ENCODE measurements around the gene UNC79. TPM values are rescaled to one million over a fixed set of nuclear protein-coding genes. Genes with fewer than 3 reads are reported as not detected.
A peak's percentile ranks its signal among the peaks of the same experiment; 100 is the strongest.

The UNC79 gene
- total RNA-seq, 4 donors from 2014 or later = 0.33 to 0.73 (median 0.51) TPM

DNA sequence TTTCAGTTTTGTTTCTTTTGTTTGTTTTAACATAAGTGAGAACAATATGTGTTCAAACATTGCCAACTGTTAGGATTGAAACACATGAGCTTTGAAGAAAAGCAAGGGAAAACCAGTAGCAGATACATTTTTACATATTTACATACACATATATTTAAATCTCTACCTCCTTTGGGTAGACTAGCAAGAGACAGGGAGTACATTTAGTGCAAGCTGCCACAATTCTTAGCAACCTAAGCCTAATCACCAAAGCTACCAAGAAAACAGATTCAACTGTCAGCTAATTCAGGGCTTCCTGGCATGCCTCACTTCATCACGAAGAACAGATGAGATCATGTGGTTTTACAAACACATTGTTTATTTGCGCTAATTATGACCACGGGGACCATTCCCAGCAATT lies 214.5 kb downstream of the UNC79 start:
- no peak for ATAC-seq
- intact Hi-C loops (cut with DNase I; ENCODE audit: low total_unique reads) (no loop called here), in situ Hi-C loops (cut with MboI; ENCODE audit: low sequenced_read_pairs in 4 of 4) (no loop called here)
- DNase-seq = no peak
- Histone ChIP-seq H3K9me3 (no peaks in the 10 kb centered on the region), H3K4me3 (no peak overlapping the region), H3K4me1 (no peaks in the 10 kb centered on the region), H3K36me3 (no peaks in the 10 kb centered on the region), H3K27ac (no peak overlapping the region), H3K27me3 (no peaks in the 10 kb centered on the region)
- no peak for TF ChIP-seq POLR2A (IDR thresholded peaks at IDR 0.05)
- TF ChIP-seq, protein P1, sequence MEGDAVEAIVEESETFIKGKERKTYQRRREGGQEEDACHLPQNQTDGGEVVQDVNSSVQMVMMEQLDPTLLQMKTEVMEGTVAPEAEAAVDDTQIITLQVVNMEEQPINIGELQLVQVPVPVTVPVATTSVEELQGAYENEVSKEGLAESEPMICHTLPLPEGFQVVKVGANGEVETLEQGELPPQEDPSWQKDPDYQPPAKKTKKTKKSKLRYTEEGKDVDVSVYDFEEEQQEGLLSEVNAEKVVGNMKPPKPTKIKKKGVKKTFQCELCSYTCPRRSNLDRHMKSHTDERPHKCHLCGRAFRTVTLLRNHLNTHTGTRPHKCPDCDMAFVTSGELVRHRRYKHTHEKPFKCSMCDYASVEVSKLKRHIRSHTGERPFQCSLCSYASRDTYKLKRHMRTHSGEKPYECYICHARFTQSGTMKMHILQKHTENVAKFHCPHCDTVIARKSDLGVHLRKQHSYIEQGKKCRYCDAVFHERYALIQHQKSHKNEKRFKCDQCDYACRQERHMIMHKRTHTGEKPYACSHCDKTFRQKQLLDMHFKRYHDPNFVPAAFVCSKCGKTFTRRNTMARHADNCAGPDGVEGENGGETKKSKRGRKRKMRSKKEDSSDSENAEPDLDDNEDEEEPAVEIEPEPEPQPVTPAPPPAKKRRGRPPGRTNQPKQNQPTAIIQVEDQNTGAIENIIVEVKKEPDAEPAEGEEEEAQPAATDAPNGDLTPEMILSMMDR (IDR thresholded peaks at IDR 0.05 in 4 of 5, conservative IDR thresholded peaks at IDR 0.05 in 1 of 5) = no peak

DNA sequence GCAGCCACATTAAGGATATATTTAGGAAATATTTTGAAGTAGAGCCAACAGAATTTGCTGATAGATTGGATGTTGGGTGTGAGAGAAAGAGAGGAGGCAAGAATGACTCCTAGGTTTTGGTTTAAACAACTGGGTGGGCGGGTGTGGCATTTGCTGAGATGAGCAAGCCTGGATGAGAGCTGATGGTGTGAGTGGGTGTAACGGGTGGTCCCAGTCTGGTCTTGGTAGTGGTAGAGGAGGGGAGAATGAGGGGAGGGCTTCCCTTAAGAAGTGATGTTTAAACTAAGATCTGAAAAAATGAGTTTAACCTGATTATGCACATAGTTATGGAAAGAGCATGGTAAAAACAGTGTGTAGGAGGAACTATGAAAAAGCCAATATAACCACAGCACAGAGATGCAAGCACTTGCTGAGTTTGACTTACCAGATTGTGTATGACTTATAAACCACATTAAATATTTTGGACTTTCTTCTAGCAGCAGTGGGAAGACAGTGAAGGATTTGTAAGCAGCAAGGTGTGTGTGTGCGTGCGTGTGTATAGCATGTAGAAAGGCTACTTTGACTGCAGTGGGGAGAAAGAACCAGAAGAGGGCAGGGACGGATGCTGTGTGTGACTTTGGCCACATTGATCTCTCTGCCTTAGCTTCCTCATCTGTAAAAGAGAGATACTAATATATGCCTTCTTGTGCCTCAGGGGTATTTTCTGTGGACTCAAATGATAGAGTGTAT lies 217.9 kb downstream of the UNC79 start:
- Histone ChIP-seq H3K4me3 (no peak overlapping the region), H3K27ac (no peak overlapping the region), H3K9me3 (no peaks in the 10 kb centered on the region), H3K36me3 (no peaks in the 10 kb centered on the region), H3K27me3 (no peaks in the 10 kb centered on the region), H3K4me1 (no peaks in the 10 kb centered on the region)
- in situ Hi-C loops (cut with MboI; ENCODE audit: low sequenced_read_pairs in 4 of 4) = no loop called here
- ATAC-seq (no peak), DNase-seq (no peak)
- no peak for TF ChIP-seq POLR2A (IDR thresholded peaks at IDR 0.05)
- TF ChIP-seq, protein P1 (IDR thresholded peaks at IDR 0.05 in 4 of 5, conservative IDR thresholded peaks at IDR 0.05 in 1 of 5) = no peak
- intact Hi-C loops (cut with DNase I; ENCODE audit: low total_unique reads) = no loop called here

DNA sequence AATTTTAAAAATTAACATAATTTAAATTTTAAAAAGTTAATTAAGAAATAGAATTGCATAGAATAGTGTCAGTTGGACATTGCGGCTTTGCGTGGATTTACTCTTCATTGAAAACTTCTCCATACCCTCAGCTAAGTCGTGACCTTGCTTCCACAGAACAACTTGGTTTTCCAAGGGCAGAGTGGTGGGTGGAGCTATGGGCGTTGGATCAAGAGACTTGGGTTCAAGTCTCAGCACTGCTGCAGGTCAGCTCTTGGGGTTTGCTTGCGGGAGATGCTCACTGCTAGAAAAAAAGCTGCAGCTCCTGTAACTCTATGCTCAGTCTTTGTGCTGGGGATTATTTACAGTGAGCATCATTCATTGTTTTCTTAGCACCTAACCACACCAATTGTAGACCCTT lies 223.9 kb downstream of the UNC79 start:
- ATAC-seq = no peak
- TF ChIP-seq, protein P1 (IDR thresholded peaks at IDR 0.05 in 4 of 5, conservative IDR thresholded peaks at IDR 0.05 in 1 of 5) = no peak
- TF ChIP-seq POLR2A (IDR thresholded peaks at IDR 0.05) = no peak
- Histone ChIP-seq H3K36me3 (no peaks in the 10 kb centered on the region), H3K9me3 (no peaks in the 10 kb centered on the region), H3K27me3 (no peaks in the 10 kb centered on the region), H3K27ac (no peak overlapping the region), H3K4me3 (no peak overlapping the region), H3K4me1 (no peaks in the 10 kb centered on the region)
- intact Hi-C loops (cut with DNase I; ENCODE audit: low total_unique reads) (loop anchor here (2.0 to 10.0 kb wide), 2 partner anchors 238 to 350 kb away; no protein-coding TSS in a partner anchor), in situ Hi-C loops (cut with MboI; ENCODE audit: low sequenced_read_pairs in 4 of 4) (loop anchor here (10.0 to 25.0 kb wide), 5 partner anchors 130 to 533 kb away; partner anchors contain the start of gene PRIMA1 (in 1 of the 4))
- no peak for DNase-seq

DNA sequence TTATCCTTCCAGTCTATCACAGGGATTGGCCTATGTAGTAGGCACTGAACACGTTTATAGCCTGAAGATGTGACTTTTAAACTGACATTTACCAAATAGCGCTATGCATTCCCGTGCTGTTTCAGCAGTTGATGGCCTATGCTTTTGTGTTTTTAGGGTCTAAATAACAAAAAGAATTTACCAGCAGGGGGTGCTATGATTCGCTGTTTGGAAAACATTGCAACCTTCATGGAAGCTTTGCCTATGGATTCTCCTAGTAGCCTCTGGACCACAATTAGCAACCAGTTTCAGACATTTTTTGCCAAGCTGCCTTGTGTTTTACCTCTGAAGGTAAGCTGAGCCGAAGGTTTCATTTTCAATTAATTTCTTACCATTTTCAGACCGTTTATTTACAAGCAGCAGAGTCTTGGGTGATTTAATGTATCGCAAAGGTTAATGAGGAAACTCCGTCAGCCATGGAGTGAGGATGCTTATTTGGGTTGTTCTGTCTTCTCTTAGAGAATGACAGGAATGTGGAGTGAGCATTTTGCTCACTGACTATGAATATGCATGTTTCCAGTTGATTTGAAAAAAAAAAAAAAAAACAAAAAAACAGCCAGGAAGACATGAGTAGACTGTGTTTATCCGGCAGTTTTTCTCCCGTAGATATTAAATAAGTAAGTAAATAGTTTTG lies 224.5 kb downstream of the UNC79 start:
- peak; percentile 51 to 65 for ATAC-seq
- H3K9me3 ChIP-seq = no peaks in the 10 kb centered on the region
- H3K27me3 ChIP-seq = no peaks in the 10 kb centered on the region
- H3K27ac ChIP-seq = no peak overlapping the region
- in situ Hi-C loops (cut with MboI; ENCODE audit: low sequenced_read_pairs in 4 of 4) (loop anchor here (5.0 to 25.0 kb wide), 6 partner anchors 130 to 532 kb away; partner anchors contain the start of gene PRIMA1 (in 1 of the 4)), intact Hi-C loops (cut with DNase I; ENCODE audit: low total_unique reads) (loop anchor here (2.0 to 10.0 kb wide), 3 partner anchors 238 to 482 kb away; no protein-coding TSS in a partner anchor)
- no peaks in the 10 kb centered on the region for H3K36me3 ChIP-seq
- no peak for DNase-seq
- TF ChIP-seq, protein P1 (IDR thresholded peaks at IDR 0.05 in 4 of 5, conservative IDR thresholded peaks at IDR 0.05 in 1 of 5) = peak in 4 of 5 experiments; percentile 30 to 55 (median 45)
- TF ChIP-seq POLR2A (IDR thresholded peaks at IDR 0.05) = no peak
- no peaks in the 10 kb centered on the region for H3K4me1 ChIP-seq
- H3K4me3 ChIP-seq = no peak overlapping the region

All from gastrocnemius medialis (tissue), 4 donors.